RKO (cell line): Measurements from ENCODE around the gene ASXL3.

Experiments used
- DNase-seq: peaks from one replicate; pipeline ENCODE4 v3.0.0-alpha.2; 2016; ENCODE audit warnings: low spot score

Gene ASXL3

GRCh38 chr18:33720133-33720532, 142.1 kb downstream of the ASXL3 start:
- DNase-seq = peak; percentile 70

GRCh38 chr18:33729556-33729955, 151.5 kb downstream of the ASXL3 start:
- DNase-seq = no peak

- DNase-seq = no peak
Measured at GRCh38 chr18:33733376-33733775, 155.4 kb downstream of the ASXL3 start.

GRCh38 chr18:33735428-33735827, 157.4 kb downstream of the ASXL3 start:
- no peak for DNase-seq

GRCh38 chr18:33741760-33742159, 163.7 kb downstream of the ASXL3 start:
- no peak for DNase-seq

GRCh38 chr18:33744032-33744697, 166.1 kb downstream of the ASXL3 start:
- DNase-seq = no peak

- no peak for DNase-seq
Measured at GRCh38 chr18:33745151-33745795, 167.3 kb downstream of the ASXL3 start.

- DNase-seq = no peak
Measured at GRCh38 chr18:33745871-33746545, 168.0 kb downstream of the ASXL3 start.

- no peak for DNase-seq
Measured at GRCh38 chr18:33749834-33750233, 171.8 kb downstream of the ASXL3 start.

- DNase-seq = no peak
Measured at GRCh38 chr18:33750366-33750765, 172.3 kb downstream of the ASXL3 start.

- DNase-seq = peak; percentile 49
Measured at GRCh38 chr18:33751613-33752221, 173.7 kb downstream of the ASXL3 start.

- DNase-seq = no peak
Measured at GRCh38 chr18:33755391-33755790, 177.4 kb downstream of the ASXL3 start.

- DNase-seq = peak; percentile 88
Measured at GRCh38 chr18:33755931-33756560, 178.0 kb downstream of the ASXL3 start.

- no peak for DNase-seq
Measured at GRCh38 chr18:33757037-33757436, 179.0 kb downstream of the ASXL3 start.

GRCh38 chr18:33761363-33761762, 183.3 kb downstream of the ASXL3 start:
- peak; percentile 58 for DNase-seq

GRCh38 chr18:33781429-33781828, 203.4 kb downstream of the ASXL3 start:
- DNase-seq = no peak
